MM.1S (cell line): ENCODE measurements around the gene RUNX1.
A peak's percentile ranks its signal among the peaks of the same experiment; 100 is the strongest.

Experiments
- DNase-seq: peaks from one replicate; pipeline ENCODE4 v3.0.0-alpha.2; 2015
- H2AFZ ChIP-seq: fragments of 300-600 bp; sonication (generic); 2 replicates; pipeline ENCODE4 v1.6.0; 2016; ENCODE audit warnings: antibody characterized with exemption, low read length
- H3F3A ChIP-seq: fragments of 300-600 bp; sonication (generic); 2 replicates; pipeline ENCODE4 v1.6.1; 2016; ENCODE audit warnings: mild to moderate bottlenecking, antibody characterized with exemption, low read length, moderate library complexity, mixed read lengths; ENCODE audit not compliant: insufficient read depth
- H3K27ac ChIP-seq: fragments of 300-600 bp; sonication (generic); 2 replicates; pipeline ENCODE4 v1.5.1; 2016; ENCODE audit warnings: mild to moderate bottlenecking, low read length
- H3K27me3 ChIP-seq: fragments of 300-600 bp; sonication (generic); replicated peaks from 2 replicates; pipeline ENCODE4 v1.6.0; 2016; ENCODE audit warnings: low read length; ENCODE audit not compliant: insufficient read depth
- H3K36me3 ChIP-seq: fragments of 300-600 bp; sonication (generic); replicated peaks from 2 replicates; pipeline ENCODE4 v1.6.1; 2016; ENCODE audit warnings: mild to moderate bottlenecking, low read length, mixed read lengths; ENCODE audit not compliant: insufficient read depth
- H3K4me1 ChIP-seq: fragments of 300-600 bp; sonication (generic); 2 replicates; pipeline ENCODE4 v1.6.1; 2016; ENCODE audit warnings: low read length, mixed read lengths
- H3K4me2 ChIP-seq: fragments of 300-600 bp; sonication (generic); 2 replicates; pipeline ENCODE4 v1.6.0; 2016; ENCODE audit warnings: low read depth, low read length
- H3K4me3 ChIP-seq: fragments of 300-600 bp; sonication (generic); 2 replicates; pipeline ENCODE4 v1.5.1; 2016; ENCODE audit warnings: low read length, mixed read lengths
- H3K79me2 ChIP-seq: fragments of 300-600 bp; sonication (generic); 2 replicates; pipeline ENCODE4 v1.6.1; 2016; ENCODE audit warnings: mixed run types, low read length, mixed read lengths
- H3K9ac ChIP-seq: fragments of 300-600 bp; sonication (generic); 2 replicates; pipeline ENCODE4 v1.6.1; 2016; ENCODE audit warnings: low read length, mixed read lengths
- H3K9me2 ChIP-seq: fragments of 300-600 bp; sonication (generic); replicated peaks from 2 replicates; pipeline ENCODE4 v1.6.1; 2016; ENCODE audit warnings: mild to moderate bottlenecking, low read length, mixed read lengths; ENCODE audit not compliant: insufficient read depth
- H3K9me3 ChIP-seq: fragments of 300-600 bp; sonication (generic); replicated peaks from 2 replicates; pipeline ENCODE4 v1.6.1; 2016; ENCODE audit warnings: mild to moderate bottlenecking, low read length, mixed read lengths; ENCODE audit not compliant: insufficient read depth
- H4K20me1 ChIP-seq: fragments of 300-600 bp; sonication (generic); 2 replicates; pipeline ENCODE4 v1.6.1; 2016; ENCODE audit warnings: mild to moderate bottlenecking, low read length, moderate library complexity, mixed read lengths; ENCODE audit not compliant: insufficient read depth
- EZH2 ChIP-seq: fragments of 300-600 bp; sonication (generic); optimal IDR thresholded peaks from 2 replicates; pipeline ENCODE3; 2017; ENCODE audit warnings: low read depth, mild to moderate bottlenecking, antibody characterized with exemption, low read length, mixed read lengths
- EZH2phosphoT487 ChIP-seq: fragments of 300-600 bp; sonication (generic); IDR thresholded peaks from 2 replicates; pipeline ENCODE4 v1.6.1; 2018; ENCODE audit warnings: antibody characterized with exemption, low read length
- TF ChIP-seq, protein P1 (sequence below): fragments of 300-600 bp; sonication (generic); IDR thresholded peaks from 2 replicates; pipeline ENCODE4 v1.5.1; 2016; ENCODE audit warnings: antibody characterized with exemption, low read length, mixed read lengths

The RUNX1 gene

DNA sequence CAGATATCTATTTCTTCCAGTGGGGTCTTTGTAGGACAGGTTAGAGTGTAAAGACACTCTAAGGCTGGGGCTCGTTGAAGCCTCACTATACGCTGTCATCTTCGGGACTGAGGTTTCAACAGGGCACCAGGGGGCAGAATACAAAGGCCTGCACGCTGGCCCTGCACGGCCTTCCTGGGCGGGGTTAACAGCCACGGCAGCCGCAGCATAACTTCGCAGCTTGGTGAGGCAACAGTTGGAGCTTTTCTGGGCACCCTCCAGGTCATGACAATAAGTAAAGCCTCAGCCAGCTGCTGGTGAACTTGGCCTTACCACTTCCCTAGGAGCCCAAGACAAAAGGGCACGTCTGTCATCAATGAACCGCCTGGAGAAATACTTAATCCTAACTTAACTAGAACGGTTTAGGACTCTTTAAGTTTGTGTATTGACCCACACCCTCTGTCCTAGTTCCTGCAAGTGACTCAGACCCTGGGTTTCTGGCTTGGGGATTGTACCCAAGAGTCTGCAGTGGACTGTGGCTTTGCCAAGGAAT lies 2.3 kb upstream of the RUNX1 start:
- Histone ChIP-seq H3K79me2 (no peaks in the 10 kb centered on the region), H3K4me1 (peaks cover 39% of the 10 kb centered on the region), H3K9me2 (no peaks in the 10 kb centered on the region), H3K9me3 (no peaks in the 10 kb centered on the region), H3K27me3 (peaks cover 46% of the 10 kb centered on the region), H2AFZ (no peak overlapping the region), H3F3A (peaks cover 37% of the 10 kb centered on the region), H4K20me1 (no peaks in the 10 kb centered on the region), H3K4me3 (no peak overlapping the region), H3K36me3 (no peaks in the 10 kb centered on the region), H3K27ac (no peak overlapping the region), H3K4me2 (peak overlapping the region; percentile 79), H3K9ac (no peak overlapping the region)
- TF ChIP-seq EZH2phosphoT487, result no peak
- TF ChIP-seq, protein P1, sequence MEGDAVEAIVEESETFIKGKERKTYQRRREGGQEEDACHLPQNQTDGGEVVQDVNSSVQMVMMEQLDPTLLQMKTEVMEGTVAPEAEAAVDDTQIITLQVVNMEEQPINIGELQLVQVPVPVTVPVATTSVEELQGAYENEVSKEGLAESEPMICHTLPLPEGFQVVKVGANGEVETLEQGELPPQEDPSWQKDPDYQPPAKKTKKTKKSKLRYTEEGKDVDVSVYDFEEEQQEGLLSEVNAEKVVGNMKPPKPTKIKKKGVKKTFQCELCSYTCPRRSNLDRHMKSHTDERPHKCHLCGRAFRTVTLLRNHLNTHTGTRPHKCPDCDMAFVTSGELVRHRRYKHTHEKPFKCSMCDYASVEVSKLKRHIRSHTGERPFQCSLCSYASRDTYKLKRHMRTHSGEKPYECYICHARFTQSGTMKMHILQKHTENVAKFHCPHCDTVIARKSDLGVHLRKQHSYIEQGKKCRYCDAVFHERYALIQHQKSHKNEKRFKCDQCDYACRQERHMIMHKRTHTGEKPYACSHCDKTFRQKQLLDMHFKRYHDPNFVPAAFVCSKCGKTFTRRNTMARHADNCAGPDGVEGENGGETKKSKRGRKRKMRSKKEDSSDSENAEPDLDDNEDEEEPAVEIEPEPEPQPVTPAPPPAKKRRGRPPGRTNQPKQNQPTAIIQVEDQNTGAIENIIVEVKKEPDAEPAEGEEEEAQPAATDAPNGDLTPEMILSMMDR, result peak; percentile 94
- no peak for TF ChIP-seq EZH2
- DNase-seq, result peak; percentile 97

DNA sequence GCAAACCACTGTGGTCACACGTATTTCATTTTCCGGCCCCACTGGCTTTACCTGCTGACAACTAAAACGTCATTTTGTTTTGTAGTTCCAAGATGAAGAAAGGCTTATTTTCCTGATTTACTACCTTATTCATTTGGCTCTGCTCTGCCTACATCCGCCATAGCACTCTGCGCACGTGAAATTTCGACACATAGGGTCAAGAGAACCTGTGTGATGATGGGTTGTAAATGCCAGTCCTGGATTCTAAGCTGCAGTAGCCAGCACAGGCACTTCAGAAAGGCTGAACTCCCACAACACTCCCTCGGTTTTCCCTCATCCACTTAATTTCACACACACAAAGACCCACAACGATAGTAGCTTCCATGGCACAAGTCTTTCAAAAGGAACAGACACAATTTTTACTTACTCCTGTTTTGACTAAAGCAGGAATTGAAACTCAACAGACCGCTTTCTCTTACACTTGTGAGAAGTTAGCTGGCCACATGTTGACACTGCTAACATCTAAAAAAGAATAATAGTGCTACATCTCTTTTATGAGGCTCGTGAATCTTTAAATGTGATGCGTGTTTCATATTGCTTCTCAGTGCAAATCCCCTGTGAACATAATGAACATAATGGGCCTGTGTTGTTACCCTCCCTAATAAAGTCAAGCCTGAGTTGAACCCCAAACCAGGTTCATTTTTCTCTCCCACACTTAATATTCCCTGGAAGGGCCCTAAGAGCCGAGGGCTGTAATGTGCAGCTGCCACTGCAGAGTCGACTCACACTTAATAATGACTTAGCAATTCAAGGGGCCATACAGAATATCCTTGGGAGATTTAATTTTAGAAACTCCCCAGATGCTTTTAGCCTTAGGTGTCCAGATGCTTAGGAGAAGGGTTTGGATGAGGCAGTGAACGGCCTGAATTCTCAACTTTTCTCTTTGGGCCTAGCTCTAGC lies 1.5 kb upstream of the RUNX1 start:
- Histone ChIP-seq H3K27ac (no peak overlapping the region), H3K36me3 (no peaks in the 10 kb centered on the region), H3K4me2 (peak overlapping the region; percentile 79), H3K9me3 (no peaks in the 10 kb centered on the region), H3K9me2 (no peaks in the 10 kb centered on the region), H3F3A (peaks cover 37% of the 10 kb centered on the region), H3K4me1 (peaks cover 39% of the 10 kb centered on the region), H4K20me1 (no peaks in the 10 kb centered on the region), H3K27me3 (peaks cover 49% of the 10 kb centered on the region), H3K9ac (no peak overlapping the region), H3K79me2 (no peaks in the 10 kb centered on the region), H2AFZ (no peak overlapping the region), H3K4me3 (no peak overlapping the region)
- TF ChIP-seq, protein P1, result no peak
- peak; percentile 64; the same call in 1 of the 2 replicates for TF ChIP-seq EZH2phosphoT487
- TF ChIP-seq EZH2, result no peak
- peak; percentile 68 for DNase-seq

DNA sequence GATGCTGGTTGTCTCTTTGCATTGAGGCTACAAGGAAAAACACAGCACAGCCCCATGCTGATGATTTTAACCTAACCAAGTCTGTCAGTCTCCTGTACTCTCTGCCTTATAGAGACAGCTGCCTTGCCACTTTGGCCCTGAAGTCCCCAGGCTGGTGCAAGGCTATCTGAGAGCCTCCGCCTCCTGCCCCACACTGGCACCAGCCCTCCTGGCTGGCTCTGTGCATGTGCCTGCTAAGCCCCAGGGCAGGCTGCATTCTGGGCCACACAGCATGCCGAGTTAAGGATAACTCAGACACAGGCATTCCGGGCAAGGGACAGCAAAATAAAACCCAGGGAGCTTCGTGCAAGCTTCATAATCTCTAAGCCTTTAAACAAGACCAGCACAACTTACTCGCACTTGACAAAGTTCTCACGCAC lies 910 bp downstream of the RUNX1 start:
- Histone ChIP-seq H3K9me2 (no peaks in the 10 kb centered on the region), H3K9me3 (no peaks in the 10 kb centered on the region), H3K4me2 (peak overlapping the region; percentile 79), H3K4me1 (peaks cover 56% of the 10 kb centered on the region), H3K27me3 (peaks cover 30% of the 10 kb centered on the region), H3K79me2 (no peaks in the 10 kb centered on the region), H3K9ac (peak overlapping the region; percentile 10; the same call in 1 of the 2 replicates), H3F3A (peaks cover 40% of the 10 kb centered on the region), H2AFZ (peak overlapping the region; percentile 4; the same call in 1 of the 2 replicates), H3K27ac (peak overlapping the region; percentile 55; the same call in 1 of the 2 replicates), H3K36me3 (no peaks in the 10 kb centered on the region), H3K4me3 (peak overlapping the region; percentile 45), H4K20me1 (no peaks in the 10 kb centered on the region)
- DNase-seq, result peak; percentile 66
- TF ChIP-seq EZH2phosphoT487 (no peak), EZH2 (no peak)
- TF ChIP-seq, protein P1, result no peak
